ENCODE data around the gene CCNB2. TPM values are rescaled to one million over a fixed set of nuclear protein-coding genes. Genes with fewer than 3 reads are reported as not detected.

The CCNB2 gene
- total and polyA plus RNA-seq, 9 of the 15 experiments (the other 6 are each of a cell fraction or from before 2014, with no cell fraction given): 84.8 to 266 (median 124) TPM

DNA sequence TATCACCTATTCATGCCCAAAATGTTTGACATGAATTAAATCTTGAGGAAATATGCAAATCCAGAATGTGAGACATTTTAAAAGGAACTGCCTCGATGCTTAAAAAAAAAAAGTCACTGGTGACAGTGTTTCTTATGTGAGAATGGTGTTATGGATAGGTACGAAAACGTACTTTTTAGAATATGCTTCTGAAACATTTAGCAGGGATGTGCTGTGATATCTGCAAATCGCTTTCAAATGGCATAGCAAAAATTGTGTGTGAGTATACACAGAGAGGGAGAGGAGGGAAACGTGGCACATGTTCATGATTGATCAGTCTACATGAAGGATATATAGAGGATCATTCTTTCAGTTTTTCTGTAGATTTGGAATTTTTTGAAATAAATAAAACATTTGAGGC lies 16.0 kb downstream of the CCNB2 start (continued):
- TF ChIP-seq, protein P1, sequence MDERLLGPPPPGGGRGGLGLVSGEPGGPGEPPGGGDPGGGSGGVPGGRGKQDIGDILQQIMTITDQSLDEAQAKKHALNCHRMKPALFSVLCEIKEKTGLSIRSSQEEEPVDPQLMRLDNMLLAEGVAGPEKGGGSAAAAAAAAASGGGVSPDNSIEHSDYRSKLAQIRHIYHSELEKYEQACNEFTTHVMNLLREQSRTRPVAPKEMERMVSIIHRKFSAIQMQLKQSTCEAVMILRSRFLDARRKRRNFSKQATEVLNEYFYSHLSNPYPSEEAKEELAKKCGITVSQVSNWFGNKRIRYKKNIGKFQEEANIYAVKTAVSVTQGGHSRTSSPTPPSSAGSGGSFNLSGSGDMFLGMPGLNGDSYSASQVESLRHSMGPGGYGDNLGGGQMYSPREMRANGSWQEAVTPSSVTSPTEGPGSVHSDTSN (CRISPR knock-in tag; IDR thresholded peaks at IDR 0.05; ENCODE audit: low read depth): no peak
- TF ChIP-seq, protein P1 (tag; conservative IDR thresholded peaks at IDR 0.05; ENCODE audit: low read depth): no peak
- TF ChIP-seq LARP7 (IDR thresholded peaks at IDR 0.05): no peak
- TF ChIP-seq GATA2 (CRISPR knock-in tag; IDR thresholded peaks at IDR 0.05): no peak
- no peak for TF ChIP-seq MAZ (CRISPR knock-in tag; conservative IDR thresholded peaks at IDR 0.05 in 1 of 2, IDR thresholded peaks at IDR 0.05 in 1 of 2)
- TF ChIP-seq ZNF184 (CRISPR knock-in tag; IDR thresholded peaks at IDR 0.05): no peak
- TF ChIP-seq KAT8 (IDR thresholded peaks at IDR 0.05; ENCODE audit: low read depth): no peak
- no peak for TF ChIP-seq SPI1 (IDR thresholded peaks at IDR 0.05; ENCODE audit: borderline replicate concordance, low read depth, low read length)

DNA sequence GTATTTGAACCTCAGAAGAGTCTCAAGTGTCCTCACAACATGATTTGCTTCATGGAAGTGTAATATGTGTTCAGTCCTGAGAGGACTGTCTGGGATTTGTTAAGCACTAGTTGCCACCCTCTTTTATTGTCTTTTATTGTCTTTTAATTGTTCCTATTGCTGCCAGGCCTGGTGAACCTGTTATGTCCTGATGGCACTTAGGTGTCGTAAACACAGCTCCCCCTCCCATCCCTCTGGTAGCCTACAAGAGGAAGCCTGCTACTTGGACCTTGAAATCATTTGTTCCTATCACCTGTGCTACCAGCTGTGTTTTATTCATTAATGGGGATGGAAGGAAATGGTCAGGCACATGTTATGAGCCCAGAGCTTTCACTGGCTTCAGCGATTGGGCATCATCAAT lies 19.3 kb downstream of the CCNB2 start:
- CTCF ChIA-PET (ENCODE audit: low intra/inter-chr PET ratio): no interaction called here
- Histone ChIP-seq H3K9me1 (ENCODE audit: control insufficient read depth, insufficient read depth, low read length) (no peaks in the 10 kb centered on the region), H3K4me3 (no peak overlapping the region), H3K4me2 (ENCODE audit: insufficient read depth, low read length) (no peak overlapping the region), H3K9ac (ENCODE audit: insufficient read depth in 1 of 2, low read depth in 2 of 2, low read length in 2 of 2) (no peak overlapping the region), H2AFZ (ENCODE audit: low read depth, low read length) (no peak overlapping the region), H3K9me3 (replicated peaks; ENCODE audit: control insufficient read depth, insufficient read depth, low read depth, low read length) (no peaks in the 10 kb centered on the region), H3K79me2 (ENCODE audit: control insufficient read depth, insufficient read depth, low read length) (peaks cover 17% of the 10 kb centered on the region), H3K36me3 (ENCODE audit: control insufficient read depth, insufficient read depth, low read length) (peaks cover 55% of the 10 kb centered on the region), H3K27ac (ENCODE audit: extremely low read depth, low read depth, low read length) (no peak overlapping the region), H3K4me1 (replicated peaks in 1 of 2; ENCODE audit: control insufficient read depth in 2 of 2, insufficient read depth in 2 of 2, low read length in 2 of 2) (no peaks in the 10 kb centered on the region), H4K20me1 (replicated peaks; ENCODE audit: control insufficient read depth, insufficient read depth, low read length) (no peaks in the 10 kb centered on the region), H3K27me3 (ENCODE audit: control insufficient read depth in 2 of 2, insufficient read depth in 2 of 2, low read length in 2 of 2) (no peaks in the 10 kb centered on the region)
- TF ChIP-seq FOXK2 (conservative IDR thresholded peaks at IDR 0.05 in 1 of 2, IDR thresholded peaks at IDR 0.05 in 1 of 2; ENCODE audit: low read depth in 2 of 2): no peak
- TF ChIP-seq, protein P2, sequence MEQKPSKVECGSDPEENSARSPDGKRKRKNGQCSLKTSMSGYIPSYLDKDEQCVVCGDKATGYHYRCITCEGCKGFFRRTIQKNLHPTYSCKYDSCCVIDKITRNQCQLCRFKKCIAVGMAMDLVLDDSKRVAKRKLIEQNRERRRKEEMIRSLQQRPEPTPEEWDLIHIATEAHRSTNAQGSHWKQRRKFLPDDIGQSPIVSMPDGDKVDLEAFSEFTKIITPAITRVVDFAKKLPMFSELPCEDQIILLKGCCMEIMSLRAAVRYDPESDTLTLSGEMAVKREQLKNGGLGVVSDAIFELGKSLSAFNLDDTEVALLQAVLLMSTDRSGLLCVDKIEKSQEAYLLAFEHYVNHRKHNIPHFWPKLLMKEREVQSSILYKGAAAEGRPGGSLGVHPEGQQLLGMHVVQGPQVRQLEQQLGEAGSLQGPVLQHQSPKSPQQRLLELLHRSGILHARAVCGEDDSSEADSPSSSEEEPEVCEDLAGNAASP (IDR thresholded peaks at IDR 0.05): no peak
- POLR2A ChIA-PET: interaction anchor here (1.1 to 1.7 kb wide), 3 partner anchors 9 to 135 kb away, joined by 3 to 5 read pairs (median 4); no protein-coding TSS in a partner anchor
- intact Hi-C loops (cut with micrococcal nuclease): no loop called here
- ATAC-seq: no peak
- DNase-seq (ENCODE audit: extremely low read depth in 1 of 4, low spot score in 3 of 4): no peak
- FAIRE-seq: no peak
- 95% methylated on average over 2 of the region's 2 CpGs for WGBS (ENCODE audit: insufficient coverage, low coverage, missing lambda C conversion rate)
- no TSS peak for BruUV-seq (replicated peaks)
- in situ Hi-C loops (cut with MboI): no loop called here
